WERI-Rb-1 (cell line): ENCODE data around the gene ADGRF3.
A peak's percentile ranks its signal among the peaks of the same experiment; 100 is the strongest.
"Not testable (repeated sequence)": the region's sequence is repeated elsewhere in the genome, so short reads cannot be mapped to it uniquely, and the experiment has no call there.

Experiments
- DNase-seq: peaks from one replicate; pipeline ENCODE4 v3.0.0-alpha.2; 2020
- H3K27ac ChIP-seq: fragments of 250-450 bp; sonication (Bioruptor Pico); 2 replicates; pipeline ENCODE4 v1.5.1; 2020; ENCODE audit warnings: mild to moderate bottlenecking, moderate library complexity
- H3K27me3 ChIP-seq: fragments of 250-450 bp; sonication (Bioruptor Pico); 2 replicates; pipeline ENCODE4 v1.5.1; 2021; ENCODE audit warnings: mild to moderate bottlenecking, low read depth, moderate library complexity; ENCODE audit not compliant: insufficient read depth, severe bottlenecking
- H3K36me3 ChIP-seq: fragments of 250-450 bp; sonication (Bioruptor Pico); 2 replicates; pipeline ENCODE4 v1.5.1; 2020; ENCODE audit warnings: mild to moderate bottlenecking, moderate library complexity
- H3K4me3 ChIP-seq: 2 replicates; pipeline ENCODE4 v1.5.1; 2011; ENCODE audit warnings: low read depth, mild to moderate bottlenecking, control low read depth, low read length
- H3K9me3 ChIP-seq: fragments of 250-450 bp; sonication (Bioruptor Pico); 2 replicates; pipeline ENCODE4 v1.5.1; 2021; ENCODE audit warnings: mild to moderate bottlenecking, moderate library complexity; ENCODE audit not compliant: severe bottlenecking
- TF ChIP-seq, protein P1 (sequence below): IDR thresholded peaks from 2 replicates; pipeline ENCODE4 v1.5.1; 2011; ENCODE audit warnings: low read depth, mild to moderate bottlenecking, control low read depth, inconsistent platforms, low read length

The ADGRF3 gene

GRCh38 chr2:26382564-26382963 is 36.0 kb upstream of the ADGRF3 start:
- Histone ChIP-seq H3K4me3 (no peak overlapping the region), H3K36me3 (peaks cover 41% of the 10 kb centered on the region), H3K27me3 (no peaks in the 10 kb centered on the region), H3K27ac (no peak overlapping the region), H3K9me3 (no peaks in the 10 kb centered on the region)
- DNase-seq: no peak
- TF ChIP-seq, protein P1, sequence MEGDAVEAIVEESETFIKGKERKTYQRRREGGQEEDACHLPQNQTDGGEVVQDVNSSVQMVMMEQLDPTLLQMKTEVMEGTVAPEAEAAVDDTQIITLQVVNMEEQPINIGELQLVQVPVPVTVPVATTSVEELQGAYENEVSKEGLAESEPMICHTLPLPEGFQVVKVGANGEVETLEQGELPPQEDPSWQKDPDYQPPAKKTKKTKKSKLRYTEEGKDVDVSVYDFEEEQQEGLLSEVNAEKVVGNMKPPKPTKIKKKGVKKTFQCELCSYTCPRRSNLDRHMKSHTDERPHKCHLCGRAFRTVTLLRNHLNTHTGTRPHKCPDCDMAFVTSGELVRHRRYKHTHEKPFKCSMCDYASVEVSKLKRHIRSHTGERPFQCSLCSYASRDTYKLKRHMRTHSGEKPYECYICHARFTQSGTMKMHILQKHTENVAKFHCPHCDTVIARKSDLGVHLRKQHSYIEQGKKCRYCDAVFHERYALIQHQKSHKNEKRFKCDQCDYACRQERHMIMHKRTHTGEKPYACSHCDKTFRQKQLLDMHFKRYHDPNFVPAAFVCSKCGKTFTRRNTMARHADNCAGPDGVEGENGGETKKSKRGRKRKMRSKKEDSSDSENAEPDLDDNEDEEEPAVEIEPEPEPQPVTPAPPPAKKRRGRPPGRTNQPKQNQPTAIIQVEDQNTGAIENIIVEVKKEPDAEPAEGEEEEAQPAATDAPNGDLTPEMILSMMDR: no peak

DNA sequence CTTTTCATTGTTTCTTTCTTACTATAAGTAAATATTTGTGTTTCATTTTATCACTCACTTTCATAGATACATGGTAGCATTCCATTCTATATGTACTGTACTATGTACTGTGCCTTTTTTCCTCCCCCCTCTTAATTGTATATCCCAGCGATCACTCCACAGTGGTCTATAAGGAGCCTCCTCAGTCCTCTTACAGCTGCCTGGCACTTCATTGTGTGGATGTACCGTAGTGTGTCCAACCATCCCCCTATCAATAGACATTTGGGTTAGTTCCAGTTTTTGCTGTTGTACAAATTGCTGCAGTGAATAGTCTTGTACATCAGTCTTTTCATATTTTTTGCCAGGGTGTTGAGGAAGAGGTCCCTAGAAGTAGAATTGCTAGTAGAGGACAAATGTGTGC is 33.7 kb upstream of the ADGRF3 start:
- no peak for DNase-seq
- TF ChIP-seq, protein P1: no peak
- Histone ChIP-seq H3K9me3 (no peaks in the 10 kb centered on the region), H3K27me3 (no peaks in the 10 kb centered on the region), H3K36me3 (peaks cover 44% of the 10 kb centered on the region), H3K27ac (no peak overlapping the region), H3K4me3 (no peak overlapping the region)

GRCh38 chr2:26376799-26377198 is 30.2 kb upstream of the ADGRF3 start:
- Histone ChIP-seq H3K27ac (no peak overlapping the region), H3K27me3 (no peaks in the 10 kb centered on the region), H3K4me3 (no peak overlapping the region), H3K9me3 (no peaks in the 10 kb centered on the region), H3K36me3 (peaks cover 62% of the 10 kb centered on the region)
- TF ChIP-seq, protein P1: no peak
- no peak for DNase-seq

DNA sequence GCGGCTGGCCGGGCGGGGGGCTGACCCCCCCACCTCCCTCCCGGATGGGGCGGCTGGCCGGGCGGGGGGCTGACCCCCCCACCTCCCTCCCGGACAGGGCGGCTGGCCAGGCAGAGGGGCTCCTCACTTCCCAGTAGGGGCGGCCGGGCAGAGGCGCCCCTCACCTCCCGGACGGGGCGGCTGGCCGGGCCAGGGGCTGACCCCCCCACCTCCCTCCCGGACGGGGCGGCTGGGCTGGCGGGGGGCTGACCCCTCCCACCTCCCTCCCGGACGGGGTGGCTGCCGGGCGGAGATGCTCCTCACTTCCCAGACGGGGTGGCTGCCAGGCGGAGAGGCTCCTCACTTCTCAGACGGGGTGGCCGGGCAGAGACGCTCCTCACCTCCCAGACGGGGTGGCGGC is 24.3 kb upstream of the ADGRF3 start:
- not testable (repeated sequence) for H3K9me3 ChIP-seq, H3K4me3 ChIP-seq, DNase-seq, H3K27me3 ChIP-seq, H3K27ac ChIP-seq
- H3K36me3 ChIP-seq: peaks cover 64% of the 10 kb centered on the region

DNA sequence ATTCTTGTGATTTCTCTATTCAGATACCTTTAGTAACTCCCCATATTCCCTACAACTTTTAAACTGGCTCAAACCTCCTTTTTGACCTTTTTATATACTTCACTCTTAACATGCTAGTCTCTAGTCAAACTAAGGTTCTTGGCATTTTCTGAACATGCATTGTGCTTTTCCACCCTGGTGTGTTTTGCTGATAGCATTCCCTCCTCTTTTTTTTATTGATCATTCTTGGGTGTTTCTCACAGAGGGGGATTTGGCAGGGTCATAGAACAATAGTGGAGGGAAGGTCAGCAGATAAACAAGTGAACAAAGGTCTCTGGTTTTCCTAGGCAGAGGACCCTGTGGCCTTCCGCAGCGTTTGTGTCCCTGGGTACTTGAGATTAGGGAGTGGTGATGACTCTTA is 23.1 kb upstream of the ADGRF3 start:
- peaks cover 62% of the 10 kb centered on the region for H3K36me3 ChIP-seq
- not testable (repeated sequence) for DNase-seq, H3K4me3 ChIP-seq, H3K9me3 ChIP-seq, H3K27me3 ChIP-seq
- peak overlapping the region; percentile 65 for H3K27ac ChIP-seq

DNA sequence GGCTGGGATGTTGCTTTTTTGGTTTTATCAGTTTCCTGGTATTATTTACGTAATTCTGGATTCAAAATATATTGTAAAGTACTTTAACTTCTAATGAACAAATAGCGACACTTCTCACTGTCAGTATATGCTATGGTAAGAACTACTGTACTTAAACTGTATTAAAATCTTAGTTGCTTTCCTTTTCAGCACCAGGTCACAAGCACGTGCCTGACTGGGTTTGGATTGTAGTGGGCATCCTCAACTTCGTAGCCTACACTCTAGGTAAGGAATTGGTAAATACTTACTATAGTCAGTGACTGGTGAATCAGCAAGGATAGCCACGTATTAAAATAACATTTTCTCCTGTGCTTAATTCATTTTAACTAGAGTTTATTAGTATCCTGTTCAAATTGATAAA is 20.4 kb upstream of the ADGRF3 start:
- Histone ChIP-seq H3K27ac (no peak overlapping the region), H3K9me3 (no peaks in the 10 kb centered on the region), H3K36me3 (peaks cover 38% of the 10 kb centered on the region), H3K4me3 (no peak overlapping the region), H3K27me3 (no peaks in the 10 kb centered on the region)
- TF ChIP-seq, protein P1: no peak
- no peak for DNase-seq

- TF ChIP-seq, protein P1: no peak
- DNase-seq: no peak
- Histone ChIP-seq H3K4me3 (no peak overlapping the region), H3K36me3 (peaks cover 36% of the 10 kb centered on the region), H3K9me3 (no peaks in the 10 kb centered on the region), H3K27ac (no peak overlapping the region), H3K27me3 (no peaks in the 10 kb centered on the region)
Measured at GRCh38 chr2:26364669-26365068, 18.1 kb upstream of the ADGRF3 start.
